ENCODE data around the gene OGFOD3.
A peak's percentile ranks its signal among the peaks of the same experiment; 100 is the strongest.

OGFOD3 gene

GRCh38 chr17:82405051-82405450 lies 13.3 kb downstream of the OGFOD3 start:
- ATAC-seq = no peak
- DNase-seq = no peak

- DNase-seq (no peak), ATAC-seq (no peak)
Observed at GRCh38 chr17:82403662-82404660, 14.4 kb downstream of the OGFOD3 start.

GRCh38 chr17:82402865-82403264 lies 15.5 kb downstream of the OGFOD3 start:
- ATAC-seq = no peak

DNA sequence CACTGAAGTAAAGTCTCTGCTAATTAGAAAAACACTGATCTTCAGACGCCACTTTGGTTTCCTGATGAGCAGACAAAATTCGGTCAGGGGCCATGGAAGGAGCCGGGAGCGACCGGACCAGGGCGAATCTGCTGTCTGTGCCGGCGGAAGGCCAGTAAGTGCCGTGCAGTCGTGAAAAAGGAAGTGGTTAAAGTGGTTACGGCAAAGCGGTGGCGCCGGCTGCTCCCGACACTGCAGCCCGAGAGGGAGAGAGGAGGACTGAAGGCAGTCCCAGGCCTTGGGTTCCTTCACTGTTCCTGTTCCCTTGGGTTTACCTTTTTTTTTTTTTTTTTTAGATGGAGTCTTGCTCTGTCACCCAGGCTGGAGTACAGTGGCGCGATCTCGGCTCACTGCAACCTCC lies 17.6 kb downstream of the OGFOD3 start:
- ATAC-seq = peak; percentile 74
- peak; percentile 69 for DNase-seq

More at GRCh38 chr17:82402865-82403264, 15.5 kb downstream of the OGFOD3 start:
- DNase-seq = no peak

DNA sequence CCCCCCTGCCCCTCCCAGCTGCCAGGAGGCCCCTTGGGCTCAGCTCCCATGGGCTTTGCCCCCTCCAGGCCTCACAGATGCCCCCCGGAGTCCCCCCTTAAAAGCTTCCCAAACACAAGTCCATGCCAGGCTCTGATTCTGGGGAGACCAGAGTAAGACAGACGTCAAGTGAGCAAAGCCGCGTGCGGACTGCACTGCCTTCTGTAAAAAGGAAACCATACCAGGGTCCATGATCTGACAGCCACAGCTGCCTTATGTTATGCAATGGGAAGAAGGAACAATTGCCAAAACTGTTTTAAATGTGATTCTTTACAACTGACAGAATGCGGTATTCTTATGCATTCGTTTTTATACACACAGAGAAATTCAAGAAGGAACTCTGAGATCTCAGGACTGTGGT lies 18.2 kb downstream of the OGFOD3 start:
- no peak for DNase-seq
- no peak for ATAC-seq

DNA sequence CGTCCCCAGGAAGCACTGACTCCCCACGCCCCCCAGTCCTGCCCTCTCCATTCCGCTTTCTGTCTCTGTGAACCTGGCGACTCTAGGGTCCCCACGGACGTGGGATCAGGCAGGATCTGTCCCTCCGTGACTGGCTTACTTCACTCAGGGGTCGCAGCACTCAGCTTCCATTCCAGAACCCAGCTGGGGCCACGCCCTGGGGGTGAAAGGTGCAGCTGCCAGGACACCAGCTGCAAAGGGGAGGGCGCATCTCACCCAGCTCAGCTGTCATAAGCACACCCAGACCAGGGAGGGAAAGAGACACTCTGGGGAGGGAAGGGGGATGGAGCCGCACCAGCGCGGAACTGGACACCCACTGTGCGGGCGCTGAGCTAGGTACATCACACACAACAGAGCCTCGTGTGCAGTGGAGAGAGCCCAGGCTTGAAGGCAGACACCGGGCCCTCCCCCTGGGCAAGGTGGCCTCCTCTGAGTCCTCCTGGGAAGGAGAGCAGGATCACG lies 18.7 kb downstream of the OGFOD3 start:
- no peak for ATAC-seq

GRCh38 chr17:82399041-82399441 lies 19.3 kb downstream of the OGFOD3 start:
- no peak for DNase-seq
- ATAC-seq = no peak

More for the DNA sequence above, 18.7 kb downstream of the OGFOD3 start:
- no peak for DNase-seq

DNA sequence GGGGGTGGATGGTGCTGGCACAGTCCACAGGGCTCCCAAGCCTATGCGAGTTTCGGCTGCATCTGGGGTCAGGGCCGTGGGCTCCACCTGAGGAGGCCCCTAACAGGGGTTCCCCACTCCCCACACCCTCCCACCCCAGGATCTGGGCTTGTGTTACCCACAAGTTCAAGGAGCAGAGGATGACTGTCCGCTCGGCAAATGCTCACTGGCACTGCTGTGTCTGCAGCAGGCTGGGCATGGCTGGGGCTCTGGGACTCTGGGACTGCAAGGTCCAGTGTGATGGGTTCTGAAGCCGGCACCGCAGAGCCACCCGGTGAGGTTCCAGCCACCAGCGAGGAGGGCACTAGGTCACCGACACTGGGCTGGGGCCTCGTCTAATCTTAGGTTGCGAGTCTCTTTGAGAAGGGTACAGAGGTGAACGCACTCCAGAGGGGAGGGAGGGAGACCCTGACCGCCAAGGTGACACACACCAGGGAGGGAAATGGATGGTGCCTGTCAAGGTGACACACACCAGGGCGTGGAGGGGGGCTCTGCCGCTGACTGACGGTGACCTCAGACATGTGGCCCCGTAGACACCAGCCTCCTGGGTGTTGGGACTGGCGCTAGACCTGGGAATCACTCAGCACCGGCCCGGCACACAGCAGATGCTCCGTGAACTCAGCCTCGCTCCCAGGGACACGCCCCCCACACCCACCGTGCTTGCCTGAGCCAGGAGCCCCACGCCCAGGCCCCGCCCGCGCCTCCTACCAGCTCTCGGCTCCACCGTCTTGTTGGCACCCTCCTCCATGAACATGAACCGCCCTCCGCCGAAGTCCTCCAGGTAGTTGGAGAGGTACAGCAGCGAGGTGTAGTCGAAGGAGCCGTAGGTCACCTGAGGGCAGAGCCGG lies 20.7 kb downstream of the OGFOD3 start:
- ATAC-seq (no peak), DNase-seq (no peak)

- no peak for DNase-seq
- no peak for ATAC-seq
Observed at GRCh38 chr17:82396601-82397435, 21.6 kb downstream of the OGFOD3 start.

GRCh38 chr17:82394278-82394677 lies 24.1 kb downstream of the OGFOD3 start:
- ATAC-seq (no peak), DNase-seq (no peak)

- DNase-seq (no peak), ATAC-seq (no peak)
Observed at GRCh38 chr17:82392941-82393340, 25.4 kb downstream of the OGFOD3 start.

GRCh38 chr17:82392209-82392920 lies 26.0 kb downstream of the OGFOD3 start:
- ATAC-seq = no peak
- DNase-seq = no peak

DNA sequence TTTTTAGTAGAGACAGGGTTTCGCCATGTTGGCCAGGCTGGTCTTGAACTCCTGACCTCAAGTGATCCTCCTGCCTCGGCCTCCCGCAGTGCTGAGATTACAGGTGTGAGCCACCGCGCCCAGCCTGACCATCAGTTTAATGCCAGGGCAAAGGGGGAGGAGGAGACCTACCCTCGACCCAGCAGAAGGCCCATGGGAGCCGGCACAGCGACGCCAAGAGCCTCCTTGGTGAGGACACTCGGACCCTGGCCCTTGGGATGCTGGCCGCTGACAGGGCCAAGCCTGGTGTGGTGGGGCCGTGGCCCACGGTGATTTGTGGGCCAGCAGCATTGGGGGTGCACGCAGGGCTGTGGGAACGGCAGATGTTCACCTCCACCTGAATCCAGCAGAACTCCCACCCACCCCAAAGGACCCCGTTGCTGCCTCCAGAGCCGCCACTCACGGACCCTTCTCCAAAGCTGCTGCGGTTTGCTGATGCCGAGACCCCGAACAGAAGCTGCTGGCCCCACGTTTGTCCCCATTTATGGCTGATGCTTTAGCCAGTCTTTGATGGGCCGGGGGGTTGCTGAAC lies 26.8 kb downstream of the OGFOD3 start:
- ATAC-seq (no peak), DNase-seq (no peak)

GRCh38 chr17:82390860-82391435 lies 27.4 kb downstream of the OGFOD3 start:
- no peak for DNase-seq
- no peak for ATAC-seq

DNA sequence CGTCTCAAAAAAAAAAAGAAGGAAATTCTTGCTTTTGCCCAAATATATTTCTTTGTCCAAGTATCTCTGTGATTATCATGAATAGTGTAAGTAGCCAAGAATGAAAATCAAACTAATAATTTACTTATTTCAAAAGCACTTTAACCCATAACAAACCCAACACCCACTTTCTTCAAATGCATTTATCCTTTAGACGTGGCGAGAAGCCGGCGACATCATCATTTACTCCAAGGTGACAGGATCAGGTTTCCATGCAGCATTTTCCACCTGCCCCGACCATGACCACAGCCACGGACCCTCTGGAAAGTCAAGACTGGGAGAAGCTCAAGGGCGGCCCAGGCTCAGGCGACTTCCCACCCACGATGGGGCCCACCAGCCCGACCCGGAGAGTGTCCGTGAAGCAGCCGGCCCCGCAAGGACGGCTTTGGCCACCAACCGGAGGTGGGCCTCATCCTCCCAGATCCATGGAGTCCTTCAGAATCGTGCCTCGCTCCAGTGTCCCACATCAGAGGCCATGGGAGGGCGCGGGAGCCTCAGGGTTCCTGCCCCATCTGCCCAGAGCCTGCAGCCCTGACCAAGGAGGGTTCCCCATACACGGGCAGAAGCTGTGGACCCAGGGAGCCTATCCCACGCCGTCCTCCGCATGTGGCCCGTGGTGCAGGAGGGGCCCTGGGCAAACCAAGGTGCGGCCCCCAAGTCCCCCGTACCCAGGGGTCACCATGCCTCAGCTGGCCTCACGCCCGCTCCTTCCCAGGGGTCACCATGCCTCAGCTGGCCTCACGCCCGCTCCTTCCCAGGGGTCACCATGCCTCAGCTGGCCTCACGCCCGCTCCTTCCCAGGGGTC lies 28.1 kb downstream of the OGFOD3 start:
- ATAC-seq = no peak
- DNase-seq = no peak

DNA sequence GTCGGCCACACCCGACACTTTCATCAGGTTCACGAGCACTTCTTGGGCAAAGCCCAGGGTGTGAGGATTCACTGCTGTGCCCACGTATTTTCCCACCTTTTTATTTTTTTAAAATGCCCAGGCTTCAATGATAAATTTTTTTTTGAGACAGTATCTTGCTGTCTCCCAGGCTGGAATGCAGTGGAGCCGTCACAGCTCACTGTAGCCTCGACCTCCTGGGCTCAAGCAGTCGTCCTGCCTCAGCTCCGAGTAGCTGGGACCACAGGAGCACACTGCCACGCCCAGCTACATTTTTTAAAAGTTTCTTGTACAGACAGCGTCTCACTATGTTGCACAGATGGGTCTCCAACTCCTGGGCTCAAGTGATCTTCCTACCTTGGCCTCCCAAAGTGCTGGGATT lies 29.0 kb downstream of the OGFOD3 start:
- DNase-seq = no peak
- no peak for ATAC-seq

GRCh38 chr17:82388922-82389283 lies 29.5 kb downstream of the OGFOD3 start:
- DNase-seq (no peak), ATAC-seq (no peak)

GRCh38 chr17:82388223-82388921 lies 30.0 kb downstream of the OGFOD3 start:
- ATAC-seq = no peak
- no peak for DNase-seq

DNA sequence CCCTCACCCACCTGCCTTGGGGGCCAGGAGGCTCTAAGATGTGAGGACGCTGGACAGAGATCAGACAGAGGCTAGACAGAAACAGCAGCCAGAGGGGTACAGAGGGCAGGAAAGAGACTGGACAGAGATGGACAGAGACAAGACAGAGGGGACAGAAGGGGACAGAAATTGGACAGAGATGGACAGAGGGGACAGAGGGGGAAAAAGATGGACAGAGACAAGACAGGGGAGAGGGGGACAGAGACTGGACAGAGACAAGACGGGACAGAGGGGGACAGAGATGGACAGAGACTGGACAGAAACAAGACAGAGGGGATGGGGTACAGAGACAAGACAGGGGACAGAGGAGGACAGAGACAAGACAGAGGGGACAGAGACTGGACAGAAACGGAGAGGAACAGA lies 30.7 kb downstream of the OGFOD3 start:
- no peak for ATAC-seq
- no peak for DNase-seq

All from stimulated activated naive CD8-positive, alpha-beta T cell treated with anti-CD3 and anti-CD28 coated beads, Interleukin-15, Interleukin-2, amounts not matched to agents 100 U/mL and 50 U/mL, for 24 hours (primary cell).